A549 (cell line): Measurements from ENCODE around the gene GATA6. TPM values are rescaled to one million over a fixed set of nuclear protein-coding genes. Genes with fewer than 3 reads are reported as not detected.

Experiments
- ATAC-seq, 2 experiments: fragments of 200-7000 bp in 1 of 2; fragments of >200 bp in 1 of 2; cut with Nextera tagmentation in 1 of 2; cut with Tn5 transposase in 1 of 2; 3 replicates each; pipeline versions ENCODE4 v1.8.0 to v1.9.1; 2018 to 2020; ENCODE audit warnings: mild to moderate bottlenecking in 1 of 2, moderate library complexity in 1 of 2
- CTCF ChIA-PET: fragments of 300-600 bp; sonication (Branson Sonifier 250); formaldehyde crosslinking; extraction: SDS; loops from one replicate; lab custom pipeline; 2021; ENCODE audit warnings: antibody characterized with exemption, inconsistent platforms; lab: Yijun Ruan, JAX
- POLR2A ChIA-PET: fragments of 350-600 bp; formaldehyde crosslinking; extraction: SDS; loops from one replicate; lab custom pipeline; 2021; ENCODE audit warnings: antibody characterized with exemption, inconsistent platforms; lab: Yijun Ruan, JAX
- DNase-seq, 2 experiments: peaks; one replicate each; pipeline versions ENCODE4 v3.0.0 to v3.0.0-alpha.2; 2011 to 2016; ENCODE audit warnings: low read depth in 1 of 2, low spot score in 1 of 2
- FAIRE-seq: peaks from 2 replicates; lab custom pipeline; 2011; peaks lifted over from hg19 to GRCh38; lab: Jason Lieb, UNC
- H3K27ac ChIP-seq, 2 experiments: fragments of >200 bp; sonication (Bioruptor Twin); formaldehyde crosslinking; 3 replicates each; pipeline ENCODE4 v1.5.1; 2016 to 2017
- H3K4me1 ChIP-seq: fragments of >200 bp; sonication (Bioruptor Twin); formaldehyde crosslinking; 3 replicates; pipeline ENCODE4 v1.6.1; 2016
- H3K4me2 ChIP-seq: fragments of >200 bp; sonication (Bioruptor Twin); formaldehyde crosslinking; 3 replicates; pipeline ENCODE4 v1.6.1; 2016
- H3K4me3 ChIP-seq: fragments of >200 bp; sonication (Bioruptor Twin); formaldehyde crosslinking; 3 replicates; pipeline ENCODE4 v1.5.1; 2016
- H3K9me3 ChIP-seq: fragments of >200 bp; sonication (Bioruptor Twin); formaldehyde crosslinking; 3 replicates; pipeline ENCODE4 v1.6.1; 2016
- CBX2 ChIP-seq: fragments of 200-600 bp; sonication (generic); IDR thresholded peaks from 2 replicates; pipeline ENCODE4 v1.6.1; 2016; ENCODE audit warnings: low read depth, mild to moderate bottlenecking, borderline replicate concordance
- CBX8 ChIP-seq: fragments of 200-600 bp; sonication (generic); IDR thresholded peaks from 2 replicates; pipeline ENCODE4 v1.6.1; 2016
- CHD2 ChIP-seq: fragments of 150-350 bp; IDR thresholded peaks from 2 replicates; pipeline ENCODE4 v1.6.1; 2014; ENCODE audit warnings: low read length; ENCODE audit not compliant: partially characterized antibody
- CHD4 ChIP-seq: fragments of 200-600 bp; sonication (generic); IDR thresholded peaks from 2 replicates; pipeline ENCODE4 v1.6.1; 2016; ENCODE audit warnings: antibody characterized with exemption, mild to moderate bottlenecking, borderline replicate concordance
- EHF ChIP-seq: fragments of 250-450 bp; sonication (Bioruptor Pico); IDR thresholded peaks from 2 replicates; pipeline ENCODE4 v1.5.0; 2020; ENCODE audit warnings: mild to moderate bottlenecking
- EHMT2 ChIP-seq: fragments of 200-600 bp; sonication (generic); IDR thresholded peaks from 2 replicates; pipeline ENCODE4 v1.6.1; 2016; ENCODE audit warnings: antibody characterized with exemption, low read depth, mild to moderate bottlenecking, moderate library complexity
- ESRRA ChIP-seq: fragments of 150-350 bp; IDR thresholded peaks from 2 replicates; pipeline ENCODE4 v1.6.1; 2014; ENCODE audit warnings: mild to moderate bottlenecking, low read length, borderline replicate concordance
- FOSB ChIP-seq: fragments of 250-450 bp; sonication (Bioruptor Pico); IDR thresholded peaks from 2 replicates; pipeline ENCODE4 v1.5.0; 2020; ENCODE audit warnings: mild to moderate bottlenecking, moderate library complexity
- FOSL2 ChIP-seq, 2 experiments: fragments of 450-650 bp in 1 of 2; fragments of >200 bp in 1 of 2; sonication (Bioruptor Twin) in 1 of 2; formaldehyde crosslinking; IDR thresholded peaks; 2 replicates each; pipeline versions ENCODE4 v1.5.0 to v1.6.1; 2016 to 2020; ENCODE audit warnings: mild to moderate bottlenecking in 1 of 2, moderate library complexity in 1 of 2
- GATA3 ChIP-seq: IDR thresholded peaks from 2 replicates; pipeline ENCODE4 v1.6.1; 2012; ENCODE audit warnings: borderline replicate concordance
- HDAC2 ChIP-seq: fragments of 200-600 bp; sonication (generic); IDR thresholded peaks from 2 replicates; pipeline ENCODE4 v1.6.1; 2016
- JUN ChIP-seq, 2 experiments: fragments of >200 bp; sonication (Bioruptor Twin); formaldehyde crosslinking; IDR thresholded peaks; 2 replicates in 1 of 2; 3 replicates in 1 of 2; pipeline ENCODE4 v1.6.1; 2016 to 2017
- MAFK ChIP-seq: fragments of 450-650 bp; IDR thresholded peaks from 2 replicates; pipeline ENCODE4 v1.6.1; 2014; ENCODE audit not compliant: partially characterized antibody
- RAD21 ChIP-seq, 2 experiments: fragments of >200 bp in 1 of 2; sonication (Bioruptor Twin) in 1 of 2; formaldehyde crosslinking in 1 of 2; IDR thresholded peaks in 1 of 2; conservative IDR thresholded peaks in 1 of 2; 2 replicates in 1 of 2; 3 replicates in 1 of 2; pipeline ENCODE4 v1.6.1; 2012 to 2018; ENCODE audit warnings: inconsistent platforms in 1 of 2
- RARB ChIP-seq: fragments of 250-450 bp; sonication (Bioruptor Pico); IDR thresholded peaks from 2 replicates; pipeline ENCODE4 v1.8.0; 2021; ENCODE audit warnings: mild to moderate bottlenecking, moderate library complexity
- RFX5 ChIP-seq: fragments of 450-650 bp; IDR thresholded peaks from 2 replicates; pipeline ENCODE4 v1.7.1; 2014; ENCODE audit warnings: antibody characterized with exemption, mild to moderate bottlenecking, moderate library complexity
- RNF2 ChIP-seq: fragments of 200-600 bp; sonication (generic); IDR thresholded peaks from 2 replicates; pipeline ENCODE4 v1.6.1; 2016; ENCODE audit warnings: low read depth, mild to moderate bottlenecking, antibody characterized with exemption, moderate library complexity, borderline replicate concordance
- SMC3 ChIP-seq: fragments of >200 bp; sonication (Bioruptor Twin); formaldehyde crosslinking; IDR thresholded peaks from 3 replicates; pipeline ENCODE4 v1.6.1; 2018; ENCODE audit warnings: inconsistent platforms
- SREBF2 ChIP-seq: fragments of 450-650 bp; IDR thresholded peaks from 2 replicates; pipeline ENCODE4 v1.6.1; 2014; ENCODE audit warnings: mild to moderate bottlenecking, moderate library complexity
- TP53 ChIP-seq: fragments of 250-450 bp; sonication (Bioruptor Pico); IDR thresholded peaks from 2 replicates; pipeline ENCODE4 v1.5.0; 2021; ENCODE audit warnings: mild to moderate bottlenecking, moderate library complexity
- ZNF302 ChIP-seq: fragments of 250-450 bp; sonication (Bioruptor Pico); IDR thresholded peaks from 2 replicates; pipeline ENCODE4 v1.9.0; 2021; ENCODE audit warnings: inconsistent platforms, mild to moderate bottlenecking, moderate library complexity
- ZSCAN20 ChIP-seq: fragments of 250-450 bp; sonication (Bioruptor Pico); IDR thresholded peaks from 2 replicates; pipeline ENCODE4 v1.8.0; 2022; ENCODE audit warnings: mild to moderate bottlenecking, moderate library complexity
- WGBS: methylation state at CpG from one replicate; pipeline ENCODE4 v1.1.6; 2017; ENCODE audit errors: missing lambda C conversion rate; 5-methylcytosine and 5-hydroxymethylcytosine counted together
- polyA plus RNA-seq, 4 experiments: library from polyadenylated mRNA; depleted of rRNA in 3 of 4; stranded (reverse); fragments of >200 nt; fragmentation: RNase III in 1 of 4; extraction: RNeasy Plus Mini Kit Qiagen cat#74134 plus additional on column Dnase treatment in 1 of 4; gene quantifications; 2 replicates in 3 of 4; 3 replicates in 1 of 4; pipeline ENCODE4 v1.2.3, GENCODE V29; 2011 to 2017
- TF ChIP-seq, protein P1 (sequence below): fragments of 250-450 bp; sonication (Bioruptor Pico); IDR thresholded peaks from 2 replicates; pipeline ENCODE4 v1.5.0; 2021; ENCODE audit warnings: mild to moderate bottlenecking, moderate library complexity, borderline replicate concordance
- TF ChIP-seq, protein P2 (sequence below): fragments of 250-450 bp; sonication (Bioruptor Pico); IDR thresholded peaks from 2 replicates; pipeline ENCODE4 v1.5.0; 2020; ENCODE audit warnings: low read depth, mild to moderate bottlenecking, moderate library complexity
- TF ChIP-seq, protein P3 (sequence below): fragments of 450-650 bp; IDR thresholded peaks from 2 replicates; pipeline ENCODE4 v1.6.1; 2014; ENCODE audit warnings: antibody characterized with exemption
- TF ChIP-seq, protein P4 (sequence below): fragments of >200 bp; sonication (Bioruptor Twin); formaldehyde crosslinking; IDR thresholded peaks from 3 replicates; pipeline ENCODE4 v1.5.1; 2016
- TF ChIP-seq, protein P5 (sequence below): fragments of 150-350 bp; IDR thresholded peaks from 2 replicates; pipeline ENCODE4 v1.6.1; 2014; ENCODE audit warnings: low read depth, mild to moderate bottlenecking, low read length

Gene GATA6
- polyA plus RNA-seq, 2 of the 4 experiments (the other 2 are of a cell fraction): 1.2 to 1.3 TPM

DNA sequence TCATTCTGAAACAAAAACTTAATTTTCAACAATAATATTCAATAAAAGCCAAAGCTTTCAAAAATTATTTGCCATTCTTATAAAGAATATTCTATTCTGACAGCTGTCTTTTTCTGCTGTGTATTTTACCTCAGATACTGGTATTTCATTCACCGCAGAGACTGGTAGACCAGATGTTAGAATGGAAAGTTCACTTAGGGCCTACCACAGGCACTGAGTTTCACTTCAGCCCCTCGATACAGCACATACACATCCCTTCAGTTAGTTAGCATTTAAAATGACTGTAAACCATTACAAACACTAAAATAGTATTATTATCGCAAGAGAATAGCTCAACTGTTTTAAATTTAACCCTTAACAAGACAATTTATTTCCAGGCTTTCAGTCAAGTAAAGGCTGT lies 24.2 kb upstream of the GATA6 start:
- ChIA-PET POLR2A (no interaction called here), CTCF (no interaction called here)
- TF ChIP-seq, protein P1, sequence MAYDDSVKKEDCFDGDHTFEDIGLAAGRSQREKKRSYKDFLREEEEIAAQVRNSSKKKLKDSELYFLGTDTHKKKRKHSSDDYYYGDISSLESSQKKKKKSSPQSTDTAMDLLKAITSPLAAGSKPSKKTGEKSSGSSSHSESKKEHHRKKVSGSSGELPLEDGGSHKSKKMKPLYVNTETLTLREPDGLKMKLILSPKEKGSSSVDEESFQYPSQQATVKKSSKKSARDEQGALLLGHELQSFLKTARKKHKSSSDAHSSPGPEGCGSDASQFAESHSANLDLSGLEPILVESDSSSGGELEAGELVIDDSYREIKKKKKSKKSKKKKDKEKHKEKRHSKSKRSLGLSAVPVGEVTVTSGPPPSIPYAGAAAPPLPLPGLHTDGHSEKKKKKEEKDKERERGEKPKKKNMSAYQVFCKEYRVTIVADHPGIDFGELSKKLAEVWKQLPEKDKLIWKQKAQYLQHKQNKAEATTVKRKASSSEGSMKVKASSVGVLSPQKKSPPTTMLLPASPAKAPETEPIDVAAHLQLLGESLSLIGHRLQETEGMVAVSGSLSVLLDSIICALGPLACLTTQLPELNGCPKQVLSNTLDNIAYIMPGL (CRISPR knock-in tag): no peak
- TF ChIP-seq HDAC2 (no peak), CHD4 (no peak), RFX5 (no peak), ZSCAN20 (CRISPR knock-in tag) (no peak), SREBF2 (no peak), RARB (CRISPR knock-in tag) (no peak), GATA3 (no peak), CBX8 (no peak), FOSL2 (IDR thresholded peaks at IDR 0.05) (no peak), FOSL2 (CRISPR knock-in tag; IDR thresholded peaks at IDR 0.05) (no peak), EHF (CRISPR knock-in tag) (no peak), RNF2 (no peak)
- TF ChIP-seq, protein P2, sequence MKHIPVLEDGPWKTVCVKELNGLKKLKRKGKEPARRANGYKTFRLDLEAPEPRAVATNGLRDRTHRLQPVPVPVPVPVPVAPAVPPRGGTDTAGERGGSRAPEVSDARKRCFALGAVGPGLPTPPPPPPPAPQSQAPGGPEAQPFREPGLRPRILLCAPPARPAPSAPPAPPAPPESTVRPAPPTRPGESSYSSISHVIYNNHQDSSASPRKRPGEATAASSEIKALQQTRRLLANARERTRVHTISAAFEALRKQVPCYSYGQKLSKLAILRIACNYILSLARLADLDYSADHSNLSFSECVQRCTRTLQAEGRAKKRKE (CRISPR knock-in tag): no peak
- TF ChIP-seq, protein P3, sequence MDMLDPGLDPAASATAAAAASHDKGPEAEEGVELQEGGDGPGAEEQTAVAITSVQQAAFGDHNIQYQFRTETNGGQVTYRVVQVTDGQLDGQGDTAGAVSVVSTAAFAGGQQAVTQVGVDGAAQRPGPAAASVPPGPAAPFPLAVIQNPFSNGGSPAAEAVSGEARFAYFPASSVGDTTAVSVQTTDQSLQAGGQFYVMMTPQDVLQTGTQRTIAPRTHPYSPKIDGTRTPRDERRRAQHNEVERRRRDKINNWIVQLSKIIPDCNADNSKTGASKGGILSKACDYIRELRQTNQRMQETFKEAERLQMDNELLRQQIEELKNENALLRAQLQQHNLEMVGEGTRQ: no peak
- Histone ChIP-seq H3K27ac (no peak overlapping the region), H3K4me1 (no peaks in the 10 kb centered on the region), H3K9me3 (no peaks in the 10 kb centered on the region), H3K4me3 (no peak overlapping the region), H3K4me2 (no peak overlapping the region)
- DNase-seq: no peak
- 83% methylated on average over 3 of the region's 3 CpGs for WGBS
- FAIRE-seq: no peak
- no peak for ATAC-seq

DNA sequence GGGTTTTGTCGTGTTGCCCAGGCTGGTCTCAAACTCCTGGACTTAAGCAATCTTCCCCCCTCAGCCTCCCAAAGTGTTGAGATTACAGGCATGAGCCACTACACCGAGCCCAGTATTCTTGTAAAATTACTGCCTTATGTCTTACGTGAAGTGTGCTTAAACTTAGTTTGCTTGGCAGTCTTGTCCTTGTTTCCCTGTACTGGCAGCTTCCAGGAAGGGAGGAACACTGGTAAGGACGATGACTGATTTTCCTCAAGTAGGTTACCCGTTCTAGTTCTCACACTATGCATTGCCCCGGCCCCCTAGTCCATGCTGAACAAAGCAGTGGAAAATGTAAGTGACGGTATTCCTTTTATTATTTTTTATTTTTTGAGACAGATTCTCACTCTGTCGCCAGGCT lies 19.7 kb upstream of the GATA6 start:
- TF ChIP-seq, protein P4, sequence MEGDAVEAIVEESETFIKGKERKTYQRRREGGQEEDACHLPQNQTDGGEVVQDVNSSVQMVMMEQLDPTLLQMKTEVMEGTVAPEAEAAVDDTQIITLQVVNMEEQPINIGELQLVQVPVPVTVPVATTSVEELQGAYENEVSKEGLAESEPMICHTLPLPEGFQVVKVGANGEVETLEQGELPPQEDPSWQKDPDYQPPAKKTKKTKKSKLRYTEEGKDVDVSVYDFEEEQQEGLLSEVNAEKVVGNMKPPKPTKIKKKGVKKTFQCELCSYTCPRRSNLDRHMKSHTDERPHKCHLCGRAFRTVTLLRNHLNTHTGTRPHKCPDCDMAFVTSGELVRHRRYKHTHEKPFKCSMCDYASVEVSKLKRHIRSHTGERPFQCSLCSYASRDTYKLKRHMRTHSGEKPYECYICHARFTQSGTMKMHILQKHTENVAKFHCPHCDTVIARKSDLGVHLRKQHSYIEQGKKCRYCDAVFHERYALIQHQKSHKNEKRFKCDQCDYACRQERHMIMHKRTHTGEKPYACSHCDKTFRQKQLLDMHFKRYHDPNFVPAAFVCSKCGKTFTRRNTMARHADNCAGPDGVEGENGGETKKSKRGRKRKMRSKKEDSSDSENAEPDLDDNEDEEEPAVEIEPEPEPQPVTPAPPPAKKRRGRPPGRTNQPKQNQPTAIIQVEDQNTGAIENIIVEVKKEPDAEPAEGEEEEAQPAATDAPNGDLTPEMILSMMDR: no peak
- TF ChIP-seq RFX5 (no peak), CHD4 (no peak), TP53 (no peak), MAFK (no peak), EHMT2 (no peak), CHD2 (no peak), ESRRA (no peak), ZNF302 (CRISPR knock-in tag) (no peak), FOSB (CRISPR knock-in tag) (no peak), ZSCAN20 (CRISPR knock-in tag) (no peak), SMC3 (no peak), RAD21 (conservative IDR thresholded peaks at IDR 0.05 in 1 of 2, IDR thresholded peaks at IDR 0.05 in 1 of 2) (no peak), JUN (IDR thresholded peaks at IDR 0.05) (no peak), CBX2 (no peak), GATA3 (no peak)
- TF ChIP-seq, protein P5, sequence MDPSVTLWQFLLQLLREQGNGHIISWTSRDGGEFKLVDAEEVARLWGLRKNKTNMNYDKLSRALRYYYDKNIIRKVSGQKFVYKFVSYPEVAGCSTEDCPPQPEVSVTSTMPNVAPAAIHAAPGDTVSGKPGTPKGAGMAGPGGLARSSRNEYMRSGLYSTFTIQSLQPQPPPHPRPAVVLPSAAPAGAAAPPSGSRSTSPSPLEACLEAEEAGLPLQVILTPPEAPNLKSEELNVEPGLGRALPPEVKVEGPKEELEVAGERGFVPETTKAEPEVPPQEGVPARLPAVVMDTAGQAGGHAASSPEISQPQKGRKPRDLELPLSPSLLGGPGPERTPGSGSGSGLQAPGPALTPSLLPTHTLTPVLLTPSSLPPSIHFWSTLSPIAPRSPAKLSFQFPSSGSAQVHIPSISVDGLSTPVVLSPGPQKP: no peak
- H3K27ac ChIP-seq: no peak overlapping the region
- DNase-seq: no peak
- CTCF ChIA-PET: no interaction called here
- no peak overlapping the region for H3K4me3 ChIP-seq
- no peaks in the 10 kb centered on the region for H3K9me3 ChIP-seq
- FAIRE-seq: no peak
- H3K4me2 ChIP-seq: no peak overlapping the region
- ATAC-seq: no peak
- WGBS: 33% methylated on average over 8 of the region's 8 CpGs
- H3K4me1 ChIP-seq: no peaks in the 10 kb centered on the region
- POLR2A ChIA-PET: no interaction called here
